CD1c-positive myeloid dendritic cell (primary cell): Measurements from ENCODE around the gene RIMBP3C.
A peak's percentile ranks its signal among the peaks of the same experiment; 100 is the strongest.
"Not testable (repeated sequence)": the region's sequence is repeated elsewhere in the genome, so short reads cannot be mapped to it uniquely, and the experiment has no call there.

Source experiments
- DNase-seq: peaks from one replicate; pipeline ENCODE4 v3.0.0-alpha.2; 2016; ENCODE audit errors: extremely low spot score

Gene RIMBP3C

DNA sequence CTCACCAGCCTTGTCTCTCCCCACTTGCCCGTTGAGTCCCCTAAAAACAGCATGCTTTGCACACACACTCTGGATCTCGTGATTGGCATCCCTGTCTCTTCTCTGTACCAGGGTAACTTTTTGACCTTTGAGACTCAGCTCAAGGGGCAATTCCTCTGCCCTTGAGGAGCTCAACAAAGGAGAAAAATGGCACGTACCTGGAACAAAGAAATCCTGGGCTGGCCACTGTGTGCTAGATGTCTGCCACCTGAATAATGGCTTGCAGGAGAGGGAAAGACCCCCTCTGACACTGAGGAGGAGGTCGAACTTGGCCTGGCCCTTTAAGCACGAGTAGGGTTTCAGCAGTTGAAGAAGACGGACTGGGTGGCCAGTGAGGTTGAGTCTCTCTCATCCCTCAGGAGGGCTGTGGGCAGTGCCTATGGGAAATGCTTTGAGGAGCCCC, 22.1 kb upstream of the RIMBP3C start:
- DNase-seq, result no peak

DNA sequence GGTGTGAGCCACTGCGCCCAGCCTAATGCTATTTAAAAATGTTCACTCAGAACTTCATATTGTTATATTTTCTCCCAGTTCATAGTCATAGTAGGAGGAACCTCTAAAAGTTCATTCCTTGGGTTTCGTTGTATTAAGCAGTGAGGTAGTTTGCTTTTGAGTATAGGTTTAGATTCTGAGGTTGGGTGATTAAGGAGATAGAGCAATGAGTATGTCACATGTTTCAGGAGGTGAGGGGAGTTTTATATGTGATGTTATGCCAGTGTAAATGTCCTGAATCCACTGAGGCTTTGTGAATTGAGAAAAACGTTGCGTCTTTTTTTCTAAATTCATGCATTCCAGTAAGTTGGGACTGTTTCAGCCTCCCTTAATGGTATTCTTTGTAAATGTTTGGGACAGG, 20.4 kb upstream of the RIMBP3C start:
- no peak for DNase-seq

DNA sequence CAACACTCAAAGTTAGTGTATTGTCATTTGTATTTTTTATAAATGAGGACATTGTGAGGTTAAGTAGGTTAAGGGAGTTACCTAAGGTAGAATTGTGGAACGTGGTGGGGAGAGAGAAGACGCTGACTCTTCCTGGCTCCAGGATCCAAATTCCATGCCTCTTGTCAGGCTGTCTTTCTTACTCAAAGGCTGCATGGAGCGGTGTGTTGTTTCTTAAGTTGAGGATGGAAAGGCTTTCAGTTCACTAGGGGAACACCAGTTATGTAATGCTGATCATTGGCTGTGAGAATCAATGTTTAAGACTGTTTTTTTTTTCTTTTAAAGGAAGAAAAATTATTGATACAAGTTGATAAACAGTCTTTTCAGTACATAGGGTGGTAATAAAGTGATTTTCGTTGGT, 19.1 kb upstream of the RIMBP3C start:
- DNase-seq, result no peak

DNA sequence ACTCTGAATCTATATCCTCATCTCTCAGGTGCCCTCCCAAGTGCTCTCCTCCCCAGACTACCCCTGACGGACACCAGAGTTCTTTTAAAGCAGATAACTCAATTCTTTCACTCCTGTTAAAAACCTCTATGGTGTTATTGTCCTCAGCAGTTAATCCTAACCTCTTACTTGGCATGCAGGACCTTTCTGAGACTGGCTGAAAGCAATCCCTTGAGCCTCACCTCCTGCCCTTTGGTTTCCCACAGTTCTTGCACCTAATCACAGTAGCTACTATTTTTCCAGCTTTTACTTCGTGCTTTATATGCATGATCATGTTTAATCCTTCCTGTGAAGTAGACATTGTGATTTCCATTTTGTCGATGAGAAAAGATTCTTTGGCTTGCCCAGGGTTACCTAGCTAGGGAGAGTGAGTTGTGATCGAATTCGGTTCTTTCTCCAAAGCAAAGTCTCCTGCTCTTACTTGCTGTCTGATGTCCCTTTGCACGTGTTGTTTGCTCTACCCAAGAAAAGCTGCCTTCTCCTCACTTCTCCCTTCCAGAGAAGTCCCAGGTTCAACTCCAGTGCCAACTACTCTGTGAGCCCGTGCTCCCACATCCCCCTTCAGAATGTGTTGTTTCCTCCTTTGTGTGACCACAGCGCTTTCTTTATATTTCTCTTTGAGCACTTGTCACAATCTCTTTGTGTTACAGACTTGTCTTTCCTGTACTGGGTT, 18.4 kb upstream of the RIMBP3C start:
- DNase-seq, result peak; percentile 85

DNA sequence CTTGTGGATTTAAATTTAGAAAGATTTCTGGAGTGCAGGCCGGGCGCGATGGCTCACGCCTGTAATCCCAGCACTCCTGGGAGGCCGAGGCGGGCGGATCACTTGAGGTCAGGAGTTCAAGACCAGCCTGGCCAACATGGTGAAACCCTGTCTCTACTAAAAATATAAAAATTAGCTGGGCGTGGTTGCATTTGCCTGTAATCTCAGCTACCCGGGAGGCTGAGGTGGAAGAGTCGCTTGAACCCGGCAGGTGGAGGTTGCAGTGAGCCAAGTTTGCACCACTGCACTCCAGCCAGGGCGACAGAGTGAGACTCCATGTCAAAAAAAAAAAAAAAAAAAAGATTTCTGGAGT, 17.8 kb upstream of the RIMBP3C start:
- not testable (repeated sequence) for DNase-seq

DNA sequence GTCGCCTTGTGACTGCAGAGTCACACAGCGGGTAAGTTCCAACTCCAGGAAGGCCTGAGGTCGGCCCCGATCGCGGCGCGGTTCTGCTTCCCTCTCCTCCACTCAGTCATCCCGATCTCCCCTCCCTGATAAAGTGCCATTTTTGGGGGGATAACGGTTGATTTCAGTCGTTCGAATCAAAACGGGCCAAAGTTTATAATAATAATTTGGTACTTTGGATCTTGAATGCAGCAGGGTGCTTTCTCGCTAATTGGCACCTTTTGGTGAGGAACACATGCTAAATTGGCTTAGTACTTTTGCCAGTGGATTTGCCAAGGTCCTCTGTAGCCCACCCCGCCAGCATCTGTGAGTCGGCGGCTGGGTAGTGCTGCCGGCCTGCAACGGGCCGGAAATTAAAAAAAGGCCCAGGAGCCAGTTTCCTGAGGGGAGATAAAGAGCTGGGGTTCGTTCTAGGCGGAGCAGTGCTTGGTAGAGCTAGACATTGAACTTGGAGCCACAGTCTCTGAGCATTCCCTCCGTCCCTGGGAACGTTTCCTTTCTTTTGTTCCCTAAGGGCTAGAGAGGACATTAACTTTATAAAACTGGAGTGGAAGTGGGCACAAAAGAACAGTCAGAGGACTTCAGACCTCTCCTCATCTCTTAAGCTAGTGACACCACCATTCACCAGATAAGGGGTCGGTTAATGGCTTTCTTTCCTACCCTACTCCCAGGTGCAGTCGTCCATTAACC, 17.2 kb upstream of the RIMBP3C start:
- DNase-seq, result peak; percentile 40

DNA sequence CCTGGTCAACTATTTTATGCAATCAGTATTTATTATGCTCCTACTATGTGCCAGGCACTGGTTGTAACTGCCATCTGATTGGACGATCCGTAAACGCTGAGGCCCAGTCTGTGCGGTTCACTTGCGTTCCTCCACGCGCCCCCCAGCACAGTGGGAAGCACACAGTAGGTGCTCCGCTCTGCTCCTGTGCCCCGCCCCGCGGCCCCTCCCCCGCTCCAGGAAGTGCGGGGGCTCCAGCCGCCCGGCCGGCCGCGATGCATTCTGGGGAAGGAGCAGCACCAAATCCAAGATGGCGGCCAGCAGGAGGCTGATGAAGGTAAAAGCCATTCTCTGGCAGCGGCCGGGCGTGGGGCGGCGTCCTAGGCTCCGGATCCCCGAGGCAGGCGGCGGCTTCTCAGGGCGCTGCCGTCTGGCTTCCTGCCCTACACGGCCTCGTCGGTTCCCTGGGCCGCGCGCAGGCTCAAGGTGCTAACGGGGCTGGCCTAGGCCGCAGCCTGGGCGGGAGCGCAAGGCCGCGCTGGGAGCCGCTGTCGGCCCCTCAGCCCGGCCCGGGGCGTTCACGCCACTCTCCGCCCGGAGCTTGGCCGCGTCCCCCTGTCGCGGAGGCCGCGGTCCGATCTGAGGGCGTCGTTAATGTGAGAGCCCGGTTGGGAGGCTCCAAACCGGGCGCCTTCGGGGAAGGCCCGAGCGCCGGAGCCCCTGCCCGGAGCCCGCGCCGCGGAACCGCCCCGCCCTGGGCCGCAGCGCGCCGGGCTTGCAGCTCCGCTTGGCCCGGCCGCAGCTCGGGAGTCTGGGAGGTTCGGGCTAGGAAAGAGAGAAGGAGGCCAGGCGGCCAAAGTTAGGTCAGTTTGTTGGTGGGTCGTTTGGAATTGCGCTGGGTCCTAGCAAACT, 16.4 kb upstream of the RIMBP3C start, which contains the start of gene UBE2L3:
Gene UBE2L3, plus strand, starts transcription at position 259 of the 891 bp plus-strand sequence. Its CDS starts 31 bp downstream, at position 290.
- DNase-seq, result peak; percentile 85

DNA sequence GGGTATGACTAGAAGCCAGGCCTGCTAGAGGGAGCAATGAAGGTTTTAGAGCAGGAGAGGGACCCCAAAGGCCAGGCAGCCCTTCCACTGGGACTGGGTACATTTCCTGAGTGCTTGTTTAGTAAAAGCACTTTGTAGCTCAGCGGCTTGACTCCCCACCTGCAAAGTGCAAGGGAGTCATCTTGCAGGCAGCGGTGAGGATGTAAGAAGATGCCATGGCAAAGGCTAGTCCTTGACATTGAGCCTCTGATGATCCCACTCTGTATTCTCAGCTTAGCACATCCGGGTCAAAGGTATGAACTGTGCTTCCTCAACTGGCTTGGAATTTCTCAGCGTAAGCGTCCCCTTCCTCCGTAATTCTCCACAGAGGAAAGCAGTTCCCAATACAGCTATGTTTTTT, 13.2 kb upstream of the RIMBP3C start:
- no peak for DNase-seq

DNA sequence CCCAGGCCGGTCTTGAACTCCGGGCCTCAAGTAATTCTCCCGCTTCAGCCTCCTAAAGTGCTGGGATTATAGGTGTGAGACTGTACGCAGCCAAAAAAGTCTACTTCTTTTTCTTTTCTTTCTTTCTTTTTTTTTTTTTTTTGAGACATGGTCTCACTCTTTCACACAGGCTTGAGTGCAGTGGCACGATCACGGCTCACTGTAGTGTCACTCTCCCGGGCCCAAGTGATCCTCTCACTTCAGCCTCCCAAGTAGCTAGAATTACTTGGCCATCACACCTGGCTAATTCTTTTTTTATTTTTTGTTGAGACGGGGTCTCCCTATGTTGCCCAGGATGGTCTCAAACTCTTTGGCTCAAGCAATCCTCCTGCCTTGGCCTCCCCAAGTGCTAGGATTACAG, 12.7 kb upstream of the RIMBP3C start:
- no peak for DNase-seq

DNA sequence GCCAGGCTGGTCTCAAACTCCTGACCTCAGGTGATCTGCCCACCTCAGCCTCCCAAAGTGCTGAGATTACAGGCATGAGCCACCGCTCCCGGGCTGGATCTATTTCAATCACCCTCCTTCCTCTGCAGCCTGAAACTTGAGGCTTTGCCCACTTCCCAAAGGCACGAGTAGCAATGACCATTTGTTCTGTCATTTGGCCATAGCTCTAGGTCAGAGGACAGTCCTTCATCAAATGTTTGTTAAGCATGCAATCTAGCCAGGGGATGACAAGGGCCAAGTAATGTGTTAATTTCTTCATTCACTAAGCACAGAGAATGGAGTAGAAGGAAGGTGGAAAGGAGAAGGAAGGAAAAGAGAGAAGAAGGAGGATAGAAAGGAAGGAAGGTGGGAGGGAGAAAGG, 9.4 kb upstream of the RIMBP3C start:
- DNase-seq, result not testable (repeated sequence)

DNA sequence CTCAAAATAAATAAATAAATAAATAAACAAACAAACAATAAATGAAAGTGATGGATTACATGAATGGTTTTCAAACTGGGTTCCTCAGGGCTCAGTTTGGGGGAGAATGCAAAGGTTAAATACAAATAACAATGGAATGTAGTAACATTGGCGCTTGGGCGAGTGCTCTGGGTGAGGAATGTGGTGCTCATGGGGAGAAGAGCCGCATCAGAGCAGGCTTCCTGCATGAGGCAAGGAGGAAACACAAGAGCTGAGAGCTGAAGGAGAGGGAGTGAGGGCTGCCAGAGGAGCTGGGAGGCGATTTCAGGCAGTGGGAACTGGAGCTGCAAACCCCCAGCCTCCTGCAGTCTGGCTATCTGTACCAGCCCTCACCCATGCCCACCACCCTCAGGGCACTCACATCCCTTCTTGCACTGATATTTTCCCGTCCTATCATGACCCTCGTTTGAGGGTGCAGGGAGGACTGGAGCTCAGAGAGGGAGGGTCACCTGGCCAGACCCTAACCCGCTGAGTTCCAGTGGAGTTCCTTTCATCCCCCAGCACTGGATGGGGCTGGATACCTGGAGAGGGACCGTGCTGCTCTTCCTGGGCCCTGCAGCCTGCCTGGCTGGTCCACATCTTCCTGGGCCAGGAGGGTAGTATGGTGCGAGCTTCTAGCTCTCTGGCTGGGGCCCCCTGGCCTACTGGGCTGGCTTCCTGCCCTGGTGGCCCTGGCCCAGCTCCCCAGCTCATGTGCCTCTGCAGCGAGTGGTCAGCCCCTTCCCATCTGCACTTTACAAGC, 8.3 kb upstream of the RIMBP3C start:
- DNase-seq, result not testable (repeated sequence)

DNA sequence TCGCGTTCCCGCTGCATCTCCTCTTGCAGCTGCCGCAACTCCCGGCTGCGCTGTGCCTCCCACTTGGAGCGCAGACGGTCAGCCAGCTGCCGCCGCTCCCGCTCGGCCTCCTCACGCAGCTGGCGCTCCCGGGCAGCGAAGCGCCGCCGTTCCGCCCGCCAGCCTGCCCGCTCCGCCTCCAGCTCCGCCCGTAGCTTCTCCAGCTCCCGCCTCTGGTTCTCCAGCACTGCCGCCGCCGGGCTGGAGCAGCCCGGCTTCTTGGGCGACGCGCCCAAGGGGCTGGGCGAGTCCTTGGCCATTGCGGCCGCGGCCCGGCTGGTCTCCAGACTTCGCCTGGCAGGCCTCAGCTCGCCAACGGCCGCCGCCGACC, 598 bp downstream of the RIMBP3C start:
- DNase-seq, result not testable (repeated sequence)

DNA sequence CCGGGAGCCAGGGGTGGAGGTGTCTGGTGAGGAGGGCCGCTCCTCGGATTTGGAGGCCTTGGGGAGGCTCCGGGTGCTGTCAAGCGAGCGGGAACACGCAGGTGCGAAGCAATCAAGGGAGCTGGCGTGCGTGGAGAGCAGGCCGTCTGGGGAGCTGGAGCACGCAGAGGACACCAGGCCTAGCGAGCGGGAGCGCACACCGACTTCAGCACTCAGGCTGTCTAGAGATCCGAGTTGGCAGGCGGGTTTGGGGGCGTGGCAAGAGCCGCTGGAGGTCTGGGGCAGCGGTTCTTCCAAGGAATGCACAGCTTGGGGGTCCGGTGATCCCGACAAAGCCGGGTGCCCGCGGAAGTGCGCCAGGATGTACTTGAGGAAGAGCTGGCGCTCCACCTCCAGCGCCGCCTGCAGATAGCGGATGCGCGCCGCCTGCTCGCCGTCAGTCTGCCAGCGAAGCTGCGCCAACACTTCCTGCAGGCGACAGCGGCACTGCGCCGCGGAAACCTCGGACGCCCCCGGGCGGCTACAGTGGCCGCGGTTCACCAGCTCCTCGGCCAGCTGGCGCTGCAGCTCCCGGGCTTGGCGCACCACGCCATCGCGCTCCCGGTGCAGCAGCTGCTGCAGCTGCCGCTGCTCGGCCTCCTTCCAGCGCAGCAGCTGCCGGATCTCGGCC, 1.1 kb downstream of the RIMBP3C start:
- not testable (repeated sequence) for DNase-seq

DNA sequence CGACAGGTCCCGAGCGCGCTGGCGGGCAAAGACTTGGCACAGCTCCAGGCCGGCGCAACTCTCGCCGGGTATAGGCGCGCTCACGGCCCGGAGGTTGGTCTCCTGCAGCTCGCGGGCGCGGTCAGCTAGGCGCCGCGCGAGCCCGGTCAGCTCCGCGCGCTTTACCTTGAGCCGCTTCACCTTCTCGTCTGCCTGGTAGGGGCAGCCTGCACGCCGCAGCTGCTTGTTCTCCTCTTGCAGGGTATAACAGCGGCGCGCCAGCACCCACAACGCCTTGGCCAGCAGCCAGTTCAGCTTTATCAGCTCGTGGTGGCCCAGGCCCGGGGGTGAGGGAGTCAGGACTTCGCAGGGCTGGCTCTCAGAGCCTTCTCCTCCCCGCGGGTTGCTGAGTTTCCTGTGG, 1.7 kb downstream of the RIMBP3C start:
- not testable (repeated sequence) for DNase-seq

DNA sequence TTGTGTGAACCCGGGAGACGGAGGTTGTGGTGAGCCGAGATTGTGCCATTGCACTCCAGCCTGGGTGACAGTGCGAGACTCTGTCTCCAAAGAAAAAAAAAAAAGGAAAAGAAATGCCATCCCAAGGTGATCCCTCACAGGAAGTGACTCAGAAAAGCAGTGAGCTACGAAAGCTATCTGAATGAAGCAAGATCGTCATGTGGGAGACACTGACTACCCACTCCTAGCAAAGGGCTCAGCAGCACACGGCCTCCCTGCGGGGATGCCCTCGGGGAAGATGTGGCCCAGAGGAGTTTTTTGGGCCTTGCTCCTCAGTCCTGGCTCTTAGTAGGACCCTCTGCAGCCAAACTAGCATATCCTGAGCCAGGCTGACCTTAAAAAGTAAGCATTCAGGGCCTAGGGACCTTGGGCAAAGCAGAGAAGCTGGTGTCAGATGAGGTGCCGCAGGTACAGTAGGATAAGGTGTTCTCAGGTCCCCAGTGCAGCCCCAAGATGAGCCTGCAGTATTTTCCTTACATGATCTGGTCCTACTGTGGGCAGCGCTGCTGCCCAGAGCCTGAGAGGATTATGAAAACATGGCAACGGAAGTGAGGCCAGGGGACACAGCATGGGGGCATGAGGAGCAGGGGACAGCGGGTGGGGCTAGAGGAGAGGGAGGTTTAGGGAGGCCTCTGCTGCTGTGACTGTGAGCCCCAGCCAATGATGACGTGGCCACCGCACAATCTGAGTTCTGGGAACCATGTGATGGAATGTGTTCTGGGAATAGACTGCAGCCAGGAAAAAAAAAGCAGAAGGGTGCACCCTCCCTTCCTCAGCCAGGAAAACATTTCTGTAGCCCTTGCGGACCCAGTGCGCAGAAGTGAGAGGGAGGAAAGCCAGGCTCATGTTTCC, 6.6 kb downstream of the RIMBP3C start:
- not testable (repeated sequence) for DNase-seq

DNA sequence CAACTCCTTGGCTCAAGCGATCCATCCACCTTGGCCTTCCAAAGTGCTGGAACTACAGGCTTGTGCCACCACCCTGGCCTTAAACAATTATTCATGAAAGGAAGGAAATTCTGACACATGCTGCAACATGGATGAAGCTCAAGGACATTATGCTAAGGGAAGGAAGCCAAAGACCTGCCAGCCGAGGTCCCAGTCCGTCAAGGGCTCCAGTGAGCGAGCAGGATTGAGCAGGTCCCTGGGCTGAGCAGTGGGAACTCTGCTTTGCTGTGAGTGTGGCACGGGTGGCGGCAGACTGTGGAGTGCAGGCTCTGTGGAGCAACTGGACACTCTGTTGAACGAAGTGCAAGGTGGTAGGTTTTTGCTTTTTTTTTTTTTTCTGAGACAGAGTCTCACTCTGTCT, 11.4 kb downstream of the RIMBP3C start:
- not testable (repeated sequence) for DNase-seq

DNA sequence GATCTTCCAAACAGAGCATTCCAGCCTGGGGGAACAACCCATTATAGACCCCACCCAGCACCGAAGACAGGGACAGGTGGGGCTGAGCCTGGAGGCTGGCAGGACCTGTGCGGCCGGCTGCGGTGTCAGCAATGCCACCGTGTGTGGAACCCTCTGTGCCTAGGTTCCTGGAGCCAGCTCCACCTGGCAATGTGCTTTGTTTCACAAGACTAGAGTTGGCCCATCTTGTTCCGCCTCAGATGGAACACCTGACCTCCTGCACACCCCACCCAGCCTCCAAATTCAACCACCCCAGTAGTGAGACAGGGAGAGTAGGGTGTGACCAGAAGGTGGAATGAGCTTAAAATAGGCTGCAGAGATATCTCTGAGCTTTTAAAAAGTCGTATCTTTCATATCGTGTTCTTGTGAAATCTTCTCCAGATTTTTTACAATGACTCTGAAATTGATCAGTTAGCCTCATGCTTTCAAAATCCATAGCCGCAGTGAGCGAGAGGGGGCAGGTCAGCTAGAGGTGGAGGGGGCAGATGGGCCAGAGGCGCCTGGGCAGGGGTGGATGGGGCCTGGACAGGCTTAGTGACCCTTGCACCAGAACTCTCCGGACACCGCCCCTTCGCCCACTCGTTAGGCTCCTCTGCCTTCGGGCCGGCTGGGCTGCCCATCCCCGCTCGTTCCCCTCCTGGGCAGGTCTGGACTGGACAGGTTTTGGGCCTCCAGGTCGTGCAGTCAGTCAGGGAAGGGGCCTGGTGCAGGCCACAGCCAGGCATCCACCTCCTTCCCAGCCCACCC, 18.2 kb downstream of the RIMBP3C start:
- not testable (repeated sequence) for DNase-seq

DNA sequence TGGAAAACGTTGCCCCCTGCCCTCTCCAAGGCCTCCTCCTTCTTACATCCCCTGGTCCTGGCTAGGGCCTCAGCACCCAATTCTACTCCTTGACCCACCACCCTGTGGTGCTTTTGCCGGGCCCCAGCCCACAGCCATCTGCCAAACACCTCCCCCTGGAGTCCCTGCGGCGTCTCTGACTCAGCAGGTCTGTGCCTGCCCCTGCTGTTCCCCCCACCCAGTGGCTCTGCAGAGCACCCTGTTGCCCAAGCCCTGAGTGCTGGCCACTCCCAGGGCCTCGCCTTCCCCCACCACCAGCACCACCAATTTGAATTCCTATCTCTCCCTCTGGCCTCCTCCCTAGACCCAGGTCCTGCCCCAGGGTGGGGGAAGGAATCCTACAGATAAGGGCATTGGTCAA, 19.7 kb downstream of the RIMBP3C start:
- DNase-seq, result not testable (repeated sequence)
